Fibroblast of peridontal ligament (primary cell): ENCODE measurements around the gene PROCR.
A peak's percentile ranks its signal among the peaks of the same experiment; 100 is the strongest.
"Not testable (repeated sequence)": the region's sequence is repeated elsewhere in the genome, so short reads cannot be mapped to it uniquely, and the experiment has no call there.

Experiments
- DNase-seq: peaks from one replicate; pipeline ENCODE4 v3.0.0-alpha.2; 2010; ENCODE audit errors: extremely low read depth

PROCR gene

DNA sequence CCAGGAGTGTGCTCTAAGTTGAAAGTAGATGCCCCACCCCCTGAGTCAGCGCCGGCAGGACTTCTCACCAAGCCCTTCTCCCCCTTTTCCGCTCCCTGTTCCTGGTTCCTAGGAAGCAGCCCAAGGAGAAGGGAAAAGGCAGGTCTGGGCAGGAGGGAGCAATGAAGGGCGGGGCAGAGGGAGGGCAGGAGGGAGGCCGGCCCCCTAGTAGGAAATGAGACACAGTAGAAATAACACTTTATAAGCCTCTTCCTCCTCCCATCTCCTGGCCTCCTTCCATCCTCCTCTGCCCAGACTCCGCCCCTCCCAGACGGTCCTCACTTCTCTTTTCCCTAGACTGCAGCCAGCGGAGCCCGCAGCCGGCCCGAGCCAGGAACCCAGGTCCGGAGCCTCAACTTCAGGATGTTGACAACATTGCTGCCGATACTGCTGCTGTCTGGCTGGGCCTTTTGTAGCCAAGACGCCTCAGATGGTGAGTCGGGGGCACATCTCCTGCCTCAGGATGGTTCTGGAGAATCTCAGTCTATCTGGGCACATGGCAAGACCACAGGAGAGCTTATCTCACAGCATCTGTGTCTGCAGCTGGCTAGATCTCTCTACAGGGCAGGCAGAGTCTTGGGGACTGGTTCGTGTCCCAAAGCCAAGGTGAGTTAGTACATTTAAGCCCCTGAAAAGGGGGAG is at the start of gene PROCR:
TSS of gene PROCR (plus strand) at position 320 of the 681 bp plus-strand sequence. CDS start at position 403, 83 bp downstream.
- DNase-seq, result peak; percentile 84

DNA sequence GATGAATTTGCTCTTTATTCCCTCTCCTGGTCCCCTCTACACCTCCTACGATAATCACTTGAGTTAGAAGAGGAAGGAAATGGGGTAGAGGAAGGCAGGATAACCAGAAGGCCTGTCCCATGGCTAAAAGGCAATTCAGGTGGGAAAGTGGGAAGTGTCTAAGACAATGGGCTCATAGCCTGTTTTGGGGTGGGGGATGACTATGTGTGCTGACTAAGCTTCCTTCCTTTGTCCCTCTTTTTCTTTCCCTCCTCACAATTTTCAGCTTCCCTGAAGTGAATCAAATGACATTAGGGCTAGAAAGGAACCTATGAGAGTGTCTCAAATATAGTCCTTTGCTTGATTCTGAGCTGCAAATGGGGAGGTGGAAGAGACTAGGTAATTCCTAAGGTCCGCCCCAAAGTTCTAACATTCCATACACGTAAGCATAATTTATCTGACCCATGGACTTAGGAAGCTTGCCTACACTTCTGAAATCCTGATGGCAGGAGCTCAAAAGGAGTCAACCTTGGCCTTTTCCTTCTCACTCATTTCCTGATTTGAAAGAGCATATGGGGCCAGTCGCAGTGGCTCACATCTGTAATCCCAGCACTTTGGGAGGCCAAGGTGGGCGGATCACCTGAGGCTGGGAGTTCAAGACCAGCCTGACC is 49.0 kb upstream of the PROCR start:
- no peak for DNase-seq

DNA sequence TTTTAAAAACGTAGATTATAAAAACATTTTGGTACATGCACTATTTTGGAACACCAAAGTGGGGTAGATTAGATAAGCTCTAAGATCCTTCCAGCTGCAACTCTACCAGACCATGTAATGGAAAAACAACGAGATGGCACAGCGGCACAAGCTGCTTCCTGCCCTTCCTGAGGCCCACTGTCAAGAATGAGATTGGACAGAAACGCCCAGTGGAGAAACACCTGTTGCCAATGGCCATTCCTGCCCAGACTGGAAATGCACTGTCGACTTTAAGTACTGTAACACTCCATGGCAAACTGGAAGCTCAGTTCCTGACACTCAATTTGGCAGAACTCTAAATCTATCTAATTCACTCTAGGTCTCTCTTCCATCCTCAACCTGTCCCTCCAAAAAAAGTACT is 46.1 kb upstream of the PROCR start:
- no peak for DNase-seq

DNA sequence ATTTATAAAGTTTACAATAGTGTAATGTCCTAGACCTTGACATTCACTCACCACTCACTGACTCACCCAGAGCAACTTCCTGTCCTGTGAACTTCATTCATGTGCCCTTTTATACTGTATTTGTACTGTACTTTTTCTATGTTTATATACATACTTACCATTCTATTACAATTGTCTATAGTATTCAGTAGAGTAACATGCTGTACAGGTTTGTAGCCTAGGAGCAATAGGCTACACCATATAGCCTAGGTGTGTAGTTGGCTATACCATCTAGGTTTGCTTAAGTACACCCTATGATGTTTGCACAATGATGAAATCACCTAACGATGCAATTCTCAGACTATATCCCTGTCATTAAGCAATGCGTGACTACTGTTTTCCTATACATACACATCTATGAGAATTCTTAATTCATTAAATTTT is 42.2 kb upstream of the PROCR start:
- peak; percentile 16 for DNase-seq

DNA sequence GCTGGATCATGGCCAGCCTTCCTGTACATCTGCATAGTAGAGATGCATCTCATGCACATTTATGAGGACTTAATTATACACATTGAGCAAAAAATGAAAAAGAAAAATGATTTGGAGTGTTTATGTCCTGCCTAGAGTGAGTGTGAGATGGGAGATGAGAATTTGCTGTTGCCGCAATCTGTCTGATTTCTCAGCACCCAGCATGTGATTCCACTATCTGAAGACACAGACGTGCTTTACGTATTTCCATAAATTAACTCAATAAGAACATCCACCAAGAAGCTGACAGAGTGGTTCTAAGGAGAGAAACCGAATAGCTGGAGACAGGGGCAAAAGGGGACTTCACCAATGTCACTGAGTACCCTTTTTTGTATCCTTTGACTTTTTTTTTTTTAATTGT is 39.9 kb upstream of the PROCR start:
- DNase-seq, result no peak

GRCh38 chr20:35133031-35133430 is 38.8 kb upstream of the PROCR start:
- no peak for DNase-seq

GRCh38 chr20:35133735-35134134 is 38.1 kb upstream of the PROCR start:
- DNase-seq, result no peak

GRCh38 chr20:35134472-35134871 is 37.4 kb upstream of the PROCR start:
- no peak for DNase-seq

DNA sequence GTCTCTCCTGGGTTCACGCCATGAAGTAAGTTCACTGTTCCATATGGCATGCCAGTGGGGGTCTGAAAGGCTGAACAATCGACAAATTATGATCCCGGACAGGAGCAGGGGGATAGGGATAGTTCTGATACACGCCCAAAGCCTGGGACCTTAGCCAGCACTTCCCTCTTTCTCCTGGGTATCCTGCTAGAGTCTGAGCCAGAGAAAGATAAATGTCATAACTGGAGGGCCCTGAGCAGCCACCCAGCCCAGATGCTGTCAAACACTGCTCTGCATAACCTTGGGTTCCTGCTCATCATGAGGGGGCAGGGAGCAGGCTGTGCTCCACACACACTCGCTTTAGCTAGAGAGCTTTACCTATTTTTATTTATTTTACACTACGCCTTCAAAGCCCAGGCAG is 37.0 kb upstream of the PROCR start:
- no peak for DNase-seq

DNA sequence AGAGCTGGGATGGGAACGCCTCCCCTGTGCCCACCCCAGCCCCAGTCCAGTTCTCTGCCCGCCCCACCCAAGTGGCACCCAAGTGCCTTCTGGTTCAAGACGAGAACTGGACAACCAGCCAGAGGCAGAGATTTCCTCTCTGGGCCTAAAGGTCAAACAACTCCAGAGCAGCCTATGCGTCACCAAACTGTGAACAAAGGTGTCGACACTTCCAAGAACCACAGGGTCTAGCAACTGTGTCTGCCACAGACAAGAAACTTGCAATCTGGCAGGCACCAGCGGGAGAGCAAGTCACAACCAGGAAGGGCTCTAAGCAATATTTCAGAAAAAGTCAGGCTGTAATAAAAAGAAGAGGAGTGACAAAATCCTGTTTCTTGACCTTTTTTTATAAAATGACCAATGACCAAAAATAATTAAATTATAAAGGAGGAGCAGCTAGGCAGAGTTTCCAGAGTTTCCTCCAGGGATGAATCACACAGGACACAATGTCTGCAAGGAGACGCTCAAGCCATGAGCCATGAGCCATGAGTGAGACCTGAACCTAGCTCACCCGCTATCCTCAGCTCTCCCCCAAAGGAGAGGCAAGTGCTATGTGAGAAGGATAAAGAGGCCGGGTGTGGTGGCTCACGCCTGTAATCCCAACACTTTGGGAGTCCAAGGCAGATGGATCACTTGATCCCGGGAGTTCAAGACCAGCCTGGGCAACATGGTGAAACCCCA is 35.8 kb upstream of the PROCR start:
- no peak for DNase-seq

DNA sequence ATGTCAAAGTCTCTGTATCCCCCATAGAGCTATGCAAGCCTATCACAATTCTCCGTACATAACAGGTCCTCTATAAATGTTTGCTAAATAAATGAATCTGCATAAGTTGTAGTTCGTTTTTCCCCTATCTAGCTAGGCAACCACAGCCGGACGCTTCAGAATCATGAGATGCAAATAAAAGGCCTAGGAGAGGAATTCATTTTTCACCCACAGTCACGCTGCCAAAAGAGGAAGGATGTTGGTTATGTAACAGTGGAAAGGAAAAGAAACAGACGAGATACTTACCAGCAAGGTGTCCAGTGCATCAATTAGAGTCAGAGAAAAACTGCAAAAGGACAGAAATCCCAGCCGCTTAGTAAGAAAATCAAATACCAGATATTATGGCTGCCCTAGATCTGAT is 27.2 kb upstream of the PROCR start:
- DNase-seq, result no peak

GRCh38 chr20:35145141-35145564 is 26.7 kb upstream of the PROCR start:
- DNase-seq, result peak; percentile 78

DNA sequence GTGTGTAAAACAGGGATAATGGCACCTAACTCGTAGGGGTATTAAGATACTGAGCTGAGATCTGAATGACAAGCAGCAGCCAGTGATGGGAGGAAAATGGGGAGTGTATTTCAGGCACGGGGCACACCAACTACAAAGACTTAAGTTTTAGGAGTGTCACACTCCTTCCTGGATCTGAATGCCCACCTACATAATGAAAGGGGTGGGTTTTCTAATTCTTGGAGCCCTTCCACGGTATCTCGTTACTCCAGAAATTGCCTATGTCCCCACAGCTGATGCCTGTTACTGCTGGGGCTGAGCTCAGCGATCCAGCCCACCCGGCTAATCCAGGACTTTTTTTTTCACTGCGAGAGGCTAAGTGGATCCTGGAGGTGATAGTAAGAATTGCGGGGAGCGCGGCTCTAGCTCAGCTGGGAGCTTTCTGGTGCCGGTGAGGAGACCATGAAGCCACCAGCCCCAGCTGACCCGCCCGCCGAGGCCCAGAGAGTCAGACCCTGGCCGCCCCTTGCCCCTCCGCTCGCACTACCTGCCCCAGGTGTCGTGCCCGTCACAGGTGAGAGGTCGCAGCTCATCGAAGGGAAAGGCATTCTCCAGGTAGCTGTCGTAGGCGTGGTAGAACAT is 25.5 kb upstream of the PROCR start:
- DNase-seq, result peak; percentile 12

DNA sequence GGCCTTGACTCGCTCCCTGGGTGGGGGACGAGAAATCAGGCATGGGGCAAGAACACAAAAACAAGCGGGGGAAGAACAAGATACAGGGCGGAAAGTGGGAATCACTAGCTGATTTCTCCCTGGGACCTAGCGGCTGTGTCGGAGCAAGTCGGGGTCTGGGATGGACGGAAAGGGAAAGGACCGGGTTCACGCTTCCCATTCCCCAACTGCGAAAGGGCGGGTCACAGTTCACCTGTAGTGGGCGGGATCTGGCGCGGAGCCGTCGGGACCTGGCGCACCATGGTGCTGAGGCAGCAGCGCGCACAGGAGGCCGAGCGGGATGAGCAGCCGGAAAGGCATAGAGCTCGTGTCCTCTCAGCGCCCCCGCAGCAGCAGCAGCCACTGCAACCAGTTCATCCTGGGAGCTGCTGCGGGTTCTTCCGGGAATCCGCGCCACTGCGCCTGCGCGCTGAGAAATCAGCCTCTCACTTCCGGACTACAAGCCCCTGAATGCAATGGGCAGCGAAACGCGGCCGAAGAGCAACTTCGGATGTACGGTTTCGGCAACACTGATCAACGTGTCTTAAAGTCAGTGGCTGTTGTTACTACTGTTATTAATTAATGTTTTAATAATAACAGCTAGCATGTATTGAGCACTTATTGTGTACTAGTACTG is 24.8 kb upstream of the PROCR start, which contains the start of gene EDEM2:
TSS of gene EDEM2 (minus strand) at position 417 of the 655 bp plus-strand sequence. CDS start at position 339, 78 bp downstream.
- DNase-seq, result peak; percentile 95

GRCh38 chr20:35147575-35148071 is 24.2 kb upstream of the PROCR start:
- not testable (repeated sequence) for DNase-seq

GRCh38 chr20:35150846-35151579 is 20.9 kb upstream of the PROCR start:
- DNase-seq, result no peak

- peak; percentile 97 for DNase-seq
Measured at GRCh38 chr20:35151736-35152135, 20.1 kb upstream of the PROCR start.

GRCh38 chr20:35155936-35156335 is 15.9 kb upstream of the PROCR start:
- DNase-seq, result no peak

DNA sequence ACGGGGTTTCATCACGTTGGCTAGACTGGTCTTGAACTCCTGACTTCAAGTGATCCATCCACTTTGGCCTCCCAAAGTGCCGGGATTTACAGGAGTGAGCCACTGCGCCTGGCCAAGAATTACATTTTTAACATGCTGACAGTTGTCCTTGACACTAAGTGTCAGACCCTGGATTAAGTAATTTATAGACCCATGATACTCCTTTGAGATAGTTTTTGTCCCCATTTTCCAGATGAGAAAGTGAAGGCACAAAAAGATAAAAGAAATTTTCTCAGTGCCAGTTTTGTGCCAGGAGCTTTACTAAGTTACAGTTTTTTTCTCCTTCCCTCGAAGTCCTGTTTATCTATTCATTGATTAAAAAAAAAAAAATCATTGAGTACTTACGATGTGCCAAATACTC is 14.9 kb upstream of the PROCR start:
- no peak for DNase-seq

DNA sequence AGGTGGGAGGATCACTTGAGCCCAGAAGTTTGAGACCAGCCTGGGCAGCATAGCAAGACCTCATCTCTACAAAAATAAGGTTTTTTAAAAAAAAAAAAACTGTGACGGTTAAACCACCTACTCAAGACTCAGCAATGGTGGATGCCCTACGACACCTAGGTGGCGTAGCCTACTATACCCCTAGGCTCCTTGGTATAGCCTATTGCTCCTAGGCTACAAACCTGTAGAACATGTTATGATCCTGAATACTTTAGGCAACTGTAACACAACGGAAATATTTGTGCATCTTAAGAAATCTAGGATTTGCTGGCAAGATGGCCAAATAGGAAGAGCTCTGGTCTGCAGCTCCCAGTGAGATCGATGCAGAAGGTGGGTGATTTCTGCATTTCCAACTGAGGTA is 11.5 kb upstream of the PROCR start:
- DNase-seq, result not testable (repeated sequence)

DNA sequence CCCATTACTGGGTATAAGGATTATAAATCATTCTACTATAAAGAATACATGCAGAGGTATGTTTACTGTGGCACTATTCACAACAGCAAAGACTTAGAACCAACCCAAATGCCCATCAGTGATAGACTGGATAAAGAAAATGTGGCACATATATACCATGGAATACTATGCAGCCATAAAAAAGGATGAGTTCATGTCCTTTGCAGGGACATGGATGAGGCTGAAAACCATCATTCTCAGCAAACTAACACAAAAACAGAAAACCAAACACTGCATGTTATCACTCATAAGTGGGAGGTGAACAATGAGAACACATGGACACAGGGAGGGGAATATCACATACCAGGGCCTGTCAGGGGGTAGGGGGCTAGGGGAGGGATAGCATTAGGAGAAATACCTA is 7.3 kb upstream of the PROCR start:
- not testable (repeated sequence) for DNase-seq
